Prostate gland (tissue), 2 donors: ENCODE data around the gene ATP2C1.

Experiments used
- CTCF ChIP-seq, 4 experiments: fragments of 200-600 bp in 2 of 4; fragments of 450-650 bp in 2 of 4; sonication (generic) in 2 of 4; IDR thresholded peaks; 1 replicate in 3 of 4; 2 replicates in 1 of 4; pipeline ENCODE4 v1.5.1; 2016 to 2019; ENCODE audit warnings: antibody characterized with exemption in 4 of 4, mild to moderate bottlenecking in 2 of 4, moderate library complexity in 2 of 4
- POLR2A ChIP-seq: fragments of 450-650 bp; IDR thresholded peaks from one replicate; pipeline ENCODE4 v1.6.1; 2016; ENCODE audit warnings: antibody characterized with exemption, mild to moderate bottlenecking
- POLR2AphosphoS5 ChIP-seq: sonication (generic); formaldehyde crosslinking; IDR thresholded peaks from one replicate; pipeline ENCODE4 v1.6.1; 2017; ENCODE audit warnings: antibody characterized with exemption

- TF ChIP-seq CTCF (IDR thresholded peaks at IDR 0.05): no peak
- no peak for TF ChIP-seq POLR2A
- no peak for TF ChIP-seq POLR2AphosphoS5
These were observed 142.4 kb downstream of the ATP2C1 start for GRCh38 chr3:131036200-131036816.
